RWPE2 (cell line): ENCODE results near the gene MYOM3.

ENCODE experiments used
- ATAC-seq: fragments of 200-7000 bp; cut with Tn5 transposase; 3 replicates; pipeline ENCODE4 v1.9.1; 2021; ENCODE audit warnings: low read depth
- DNase-seq: peaks from one replicate; pipeline ENCODE4 v3.0.0-alpha.2; 2020; ENCODE audit warnings: low spot score
- H3K27ac ChIP-seq: fragments of 450-650 bp; 2 replicates; pipeline ENCODE4 v1.5.1; 2017; ENCODE audit warnings: mild to moderate bottlenecking; ENCODE audit not compliant: poor library complexity, severe bottlenecking
- H3K27me3 ChIP-seq: fragments of 250-450 bp; sonication (Bioruptor Pico); 2 replicates; pipeline ENCODE4 v1.5.1; 2021; ENCODE audit warnings: mild to moderate bottlenecking, moderate library complexity; ENCODE audit not compliant: insufficient read depth, poor library complexity, severe bottlenecking
- H3K36me3 ChIP-seq: fragments of 250-450 bp; sonication (Bioruptor Pico); 2 replicates; pipeline ENCODE4 v1.5.1; 2020; ENCODE audit warnings: low read depth, mild to moderate bottlenecking, moderate library complexity
- H3K4me1 ChIP-seq: fragments of 250-450 bp; sonication (Bioruptor Pico); 2 replicates; pipeline ENCODE4 v1.5.1; 2021; ENCODE audit warnings: mild to moderate bottlenecking, moderate library complexity; ENCODE audit not compliant: insufficient read depth, poor library complexity, severe bottlenecking
- H3K4me3 ChIP-seq: fragments of 250-450 bp; sonication (Bioruptor Pico); 2 replicates; pipeline ENCODE4 v1.5.1; 2021; ENCODE audit warnings: mild to moderate bottlenecking, moderate library complexity; ENCODE audit not compliant: severe bottlenecking
- H3K9me3 ChIP-seq: fragments of 250-450 bp; sonication (Bioruptor Pico); 2 replicates; pipeline ENCODE4 v1.5.1; 2021; ENCODE audit warnings: mild to moderate bottlenecking, moderate library complexity; ENCODE audit not compliant: severe bottlenecking
- CTCF ChIP-seq: fragments of 450-650 bp; IDR thresholded peaks from one replicate; pipeline ENCODE4 v1.5.1; 2017; ENCODE audit warnings: mild to moderate bottlenecking, moderate library complexity; ENCODE audit not compliant: poor library complexity, severe bottlenecking

The MYOM3 gene

GRCh38 chr1:24108334-24109165 lies 3.4 kb downstream of the MYOM3 start:
- Histone ChIP-seq H3K27me3 (no peaks in the 10 kb centered on the region), H3K9me3 (no peaks in the 10 kb centered on the region), H3K4me3 (no peak overlapping the region), H3K4me1 (peaks cover 23% of the 10 kb centered on the region), H3K27ac (peak overlapping the region; percentile 51), H3K36me3 (no peaks in the 10 kb centered on the region)
- no peak for TF ChIP-seq CTCF
- no peak for DNase-seq
- peak; percentile 84 for ATAC-seq

GRCh38 chr1:24107462-24108138 lies 4.3 kb downstream of the MYOM3 start:
- H3K9me3 ChIP-seq, result no peaks in the 10 kb centered on the region
- TF ChIP-seq CTCF, result no peak
- H3K27me3 ChIP-seq, result no peaks in the 10 kb centered on the region
- no peak overlapping the region for H3K4me3 ChIP-seq
- H3K4me1 ChIP-seq, result peaks cover 23% of the 10 kb centered on the region
- no peak for DNase-seq
- ATAC-seq, result no peak
- no peak overlapping the region for H3K27ac ChIP-seq
- no peaks in the 10 kb centered on the region for H3K36me3 ChIP-seq

- Histone ChIP-seq H3K27me3 (no peaks in the 10 kb centered on the region), H3K9me3 (no peaks in the 10 kb centered on the region), H3K4me3 (no peak overlapping the region), H3K27ac (no peak overlapping the region), H3K4me1 (peaks cover 12% of the 10 kb centered on the region), H3K36me3 (no peaks in the 10 kb centered on the region)
- DNase-seq (no peak), ATAC-seq (no peak)
- TF ChIP-seq CTCF, result no peak
These were observed 6.4 kb downstream of the MYOM3 start for GRCh38 chr1:24105368-24106160.

GRCh38 chr1:24104854-24105253 lies 7.1 kb downstream of the MYOM3 start:
- Histone ChIP-seq H3K4me3 (no peak overlapping the region), H3K9me3 (no peaks in the 10 kb centered on the region), H3K27me3 (no peaks in the 10 kb centered on the region), H3K27ac (no peak overlapping the region), H3K36me3 (no peaks in the 10 kb centered on the region), H3K4me1 (peaks cover 12% of the 10 kb centered on the region)
- no peak for TF ChIP-seq CTCF
- DNase-seq (no peak), ATAC-seq (no peak)
